GM12874 (cell line): ENCODE results near the gene POP4.

Experiments used
- TF ChIP-seq, protein P1 (sequence below): IDR thresholded peaks from 2 replicates; pipeline ENCODE4 v1.5.1; 2011; ENCODE audit warnings: low read depth, mild to moderate bottlenecking, control low read depth, low read length, moderate library complexity; ENCODE audit not compliant: insufficient read depth

POP4 gene

DNA sequence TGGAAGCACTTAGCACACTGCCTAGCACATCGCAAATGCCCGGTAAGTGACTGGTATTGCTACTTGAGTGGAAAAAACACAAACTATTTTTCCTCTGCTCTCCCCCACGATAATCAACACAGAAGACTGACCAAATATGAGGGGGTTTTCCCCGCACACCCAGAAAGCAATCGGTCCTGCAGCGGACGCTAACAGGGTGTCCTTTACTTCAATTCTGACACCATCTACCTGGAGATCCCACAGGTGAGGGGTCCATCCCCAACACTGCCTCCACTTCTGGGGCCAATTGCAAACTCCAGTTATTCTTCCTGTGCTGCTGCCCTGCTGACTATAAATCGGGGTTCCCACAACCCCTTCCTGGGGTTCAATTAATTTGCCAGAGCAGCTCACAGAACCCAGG lies 33.0 kb downstream of the POP4 start:
- TF ChIP-seq, protein P1, sequence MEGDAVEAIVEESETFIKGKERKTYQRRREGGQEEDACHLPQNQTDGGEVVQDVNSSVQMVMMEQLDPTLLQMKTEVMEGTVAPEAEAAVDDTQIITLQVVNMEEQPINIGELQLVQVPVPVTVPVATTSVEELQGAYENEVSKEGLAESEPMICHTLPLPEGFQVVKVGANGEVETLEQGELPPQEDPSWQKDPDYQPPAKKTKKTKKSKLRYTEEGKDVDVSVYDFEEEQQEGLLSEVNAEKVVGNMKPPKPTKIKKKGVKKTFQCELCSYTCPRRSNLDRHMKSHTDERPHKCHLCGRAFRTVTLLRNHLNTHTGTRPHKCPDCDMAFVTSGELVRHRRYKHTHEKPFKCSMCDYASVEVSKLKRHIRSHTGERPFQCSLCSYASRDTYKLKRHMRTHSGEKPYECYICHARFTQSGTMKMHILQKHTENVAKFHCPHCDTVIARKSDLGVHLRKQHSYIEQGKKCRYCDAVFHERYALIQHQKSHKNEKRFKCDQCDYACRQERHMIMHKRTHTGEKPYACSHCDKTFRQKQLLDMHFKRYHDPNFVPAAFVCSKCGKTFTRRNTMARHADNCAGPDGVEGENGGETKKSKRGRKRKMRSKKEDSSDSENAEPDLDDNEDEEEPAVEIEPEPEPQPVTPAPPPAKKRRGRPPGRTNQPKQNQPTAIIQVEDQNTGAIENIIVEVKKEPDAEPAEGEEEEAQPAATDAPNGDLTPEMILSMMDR: no peak

DNA sequence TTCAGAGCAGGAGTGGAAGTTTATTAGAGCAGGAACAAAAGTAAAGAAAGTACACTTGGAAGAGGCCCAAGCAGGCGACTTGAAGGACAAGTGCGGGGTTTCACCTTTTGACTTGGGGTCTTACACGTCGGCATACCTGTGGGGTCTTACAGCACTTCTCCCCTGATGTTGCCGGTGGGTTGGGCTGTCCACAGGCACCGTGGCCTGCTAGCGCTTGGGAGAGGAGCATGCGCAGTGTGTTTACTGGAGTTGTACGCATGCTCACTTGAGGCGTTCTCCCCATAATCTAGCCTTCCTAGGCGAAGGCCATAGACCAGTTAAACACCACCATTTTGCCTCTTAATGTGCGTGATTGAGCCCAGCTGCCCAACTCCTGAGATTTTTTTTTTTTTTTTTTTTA lies 34.1 kb downstream of the POP4 start:
- TF ChIP-seq, protein P1: no peak

DNA sequence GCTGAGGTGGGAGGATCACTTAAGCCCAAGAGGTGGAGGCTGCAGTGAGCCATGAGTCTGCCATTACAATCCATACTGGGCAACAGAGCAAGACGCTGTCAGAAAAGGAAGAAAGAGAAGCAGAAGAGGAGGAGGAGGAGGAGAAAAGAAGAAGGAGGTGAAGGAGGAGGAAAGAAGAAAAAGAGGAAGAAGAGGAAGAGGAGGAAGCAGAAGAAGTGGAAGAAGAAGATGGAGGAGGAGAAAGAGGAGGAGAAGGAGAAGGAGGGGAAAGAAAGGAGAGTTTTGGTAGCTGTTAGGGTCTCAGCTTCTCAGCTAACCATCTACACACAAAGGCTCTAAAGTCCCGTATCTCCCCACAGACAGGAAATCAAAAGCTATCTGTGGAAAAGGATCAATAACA lies 35.5 kb downstream of the POP4 start:
- TF ChIP-seq, protein P1: no peak

DNA sequence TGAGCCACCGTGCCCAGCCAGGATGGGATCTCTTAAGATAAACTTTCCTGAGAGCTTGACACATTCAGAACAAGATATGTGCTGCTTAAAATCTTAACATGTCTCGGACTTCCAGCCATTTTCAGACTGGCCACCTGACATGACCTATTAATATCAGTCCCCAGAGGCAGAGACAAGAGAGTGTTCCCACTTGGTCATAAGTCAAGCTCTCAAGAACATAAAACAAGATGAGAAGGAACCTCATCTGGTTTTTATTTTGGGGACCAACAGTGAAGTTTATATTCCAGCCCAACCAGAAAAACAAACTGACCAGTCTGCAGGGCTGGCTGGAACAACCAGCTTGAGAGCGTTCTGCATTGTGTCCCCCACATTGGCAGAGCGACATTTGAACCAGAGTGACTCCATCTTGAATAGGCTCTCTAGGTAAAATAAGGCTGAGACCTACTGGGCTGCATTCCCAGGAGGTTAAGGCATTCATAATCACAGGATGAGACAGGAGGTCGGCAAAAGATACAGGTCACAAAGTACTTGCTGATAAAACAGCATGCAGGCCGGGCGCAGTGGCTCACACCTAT lies 37.4 kb downstream of the POP4 start:
- TF ChIP-seq, protein P1: no peak

DNA sequence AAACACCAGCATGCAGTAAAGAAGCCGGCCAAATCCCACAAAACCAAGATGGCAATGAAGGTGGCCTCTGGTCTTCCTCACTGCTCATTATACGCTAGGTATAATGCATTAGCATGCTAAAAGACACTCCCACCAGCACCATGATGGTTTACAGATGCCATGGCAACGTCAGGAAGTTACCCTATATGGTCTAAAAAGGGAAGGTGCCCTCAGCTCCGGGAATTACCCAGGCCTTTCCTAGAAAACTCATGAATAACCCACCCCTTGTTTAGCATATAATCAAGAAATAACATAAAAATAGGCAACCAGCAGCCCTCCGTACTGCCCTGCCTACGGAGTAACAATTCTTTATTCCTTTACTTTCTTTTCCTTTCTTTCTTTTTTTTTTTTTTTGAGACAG lies 38.1 kb downstream of the POP4 start:
- TF ChIP-seq, protein P1: no peak

DNA sequence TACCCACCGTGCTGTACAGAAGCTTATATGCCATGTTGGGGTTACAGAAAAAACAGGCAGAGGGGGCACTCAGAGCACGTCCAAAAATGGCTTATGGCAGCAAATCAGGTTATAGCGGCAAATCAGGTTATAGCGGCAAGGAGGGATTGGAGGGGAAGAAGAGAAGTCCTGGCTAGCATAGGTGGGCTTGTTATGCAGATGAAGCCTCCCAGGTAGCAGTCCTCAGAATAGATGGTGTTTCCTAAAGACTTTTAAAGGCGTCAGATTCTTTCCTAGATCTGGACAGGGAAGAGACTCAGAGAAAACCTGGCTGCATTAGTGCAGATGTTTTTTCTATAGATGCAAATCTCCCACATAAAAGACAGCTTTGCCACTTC lies 39.4 kb downstream of the POP4 start:
- TF ChIP-seq, protein P1: no peak

DNA sequence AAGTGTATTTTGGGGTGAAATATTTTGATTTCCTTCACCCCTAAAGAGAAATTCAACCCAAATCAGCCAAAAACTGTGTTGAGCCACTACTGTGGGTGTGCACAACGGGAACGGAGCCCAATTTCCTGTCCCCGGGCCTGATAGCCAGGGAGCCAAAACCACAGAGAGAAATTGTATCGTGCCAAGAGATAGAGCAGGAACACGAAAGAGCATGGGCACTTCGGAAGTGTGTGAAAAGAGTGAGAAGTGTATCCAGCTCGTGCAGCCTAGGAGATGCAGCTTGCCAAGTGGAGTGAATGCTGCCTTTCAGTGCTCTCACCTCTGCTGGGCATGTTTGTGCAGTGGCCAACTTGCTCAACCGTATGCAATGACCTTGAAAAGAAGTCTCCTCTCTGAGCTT lies 39.8 kb downstream of the POP4 start:
- TF ChIP-seq, protein P1: no peak
